ENCODE data around the gene MINPP1.

The MINPP1 gene

GRCh38 chr10:87519582-87519981 is 14.9 kb downstream of the MINPP1 start:
- DNase-seq (ENCODE audit: extremely low read depth in 1 of 2, low read depth in 1 of 2): no peak

DNA sequence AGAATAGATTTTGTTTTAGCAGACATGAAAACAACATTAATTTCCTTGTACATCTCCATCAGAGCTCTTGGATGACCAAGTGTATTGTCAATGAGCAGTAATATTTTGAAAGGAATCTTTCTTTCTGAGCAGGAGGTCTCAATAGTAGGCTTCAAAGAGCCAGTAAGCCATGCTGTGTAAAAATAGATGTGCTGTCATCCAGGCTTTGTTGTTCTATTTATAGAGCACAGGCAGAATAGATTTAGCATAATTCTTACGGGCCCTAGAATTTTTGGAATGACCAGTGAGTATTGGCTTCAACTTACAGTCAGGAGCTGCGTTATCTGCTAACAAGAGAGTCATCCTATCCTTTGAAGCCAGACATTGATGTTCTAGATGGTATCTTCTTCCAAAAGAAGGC is 19.0 kb downstream of the MINPP1 start:
- DNase-seq (ENCODE audit: extremely low read depth in 1 of 2, low read depth in 1 of 2): no peak

- DNase-seq (ENCODE audit: extremely low read depth in 1 of 2, low read depth in 1 of 2): no peak
Measured at GRCh38 chr10:87524296-87524695, 19.6 kb downstream of the MINPP1 start.

DNA sequence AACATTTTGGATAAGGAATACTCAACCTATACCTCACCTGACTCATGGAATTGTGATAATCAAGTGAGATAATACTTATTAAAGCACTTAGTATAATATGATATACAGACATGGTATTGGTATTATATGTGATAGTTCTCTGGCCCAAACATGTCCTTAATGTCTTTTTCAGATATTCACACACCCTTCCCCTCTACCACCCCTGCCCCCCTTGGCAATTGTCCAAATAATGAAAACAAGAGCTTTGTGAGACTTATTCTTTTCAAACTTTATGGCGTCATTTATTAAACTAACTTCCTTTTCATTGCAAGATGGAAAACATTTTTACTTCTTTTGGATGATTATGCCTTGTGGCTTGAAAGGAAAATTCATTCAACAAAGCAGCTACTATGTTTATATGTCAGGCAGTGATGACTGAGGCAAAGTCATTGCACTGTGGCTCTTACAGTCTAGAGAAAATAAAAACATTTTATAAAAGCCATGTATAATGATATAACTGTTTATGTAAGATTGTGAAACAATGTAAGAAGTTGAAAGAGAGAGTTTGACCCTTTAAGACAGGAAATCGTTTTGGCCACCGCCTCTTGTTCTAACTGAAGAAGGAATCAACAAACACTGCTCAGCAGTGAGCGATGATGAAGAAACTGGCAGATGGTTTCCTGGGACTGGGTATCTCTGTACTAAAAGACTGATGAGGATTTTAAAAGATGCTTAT is 27.4 kb downstream of the MINPP1 start:
- DNase-seq (ENCODE audit: extremely low read depth in 1 of 2, low read depth in 1 of 2): no peak

GRCh38 chr10:87532696-87533095 is 28.0 kb downstream of the MINPP1 start:
- DNase-seq (ENCODE audit: extremely low read depth in 1 of 2, low read depth in 1 of 2): no peak

DNA sequence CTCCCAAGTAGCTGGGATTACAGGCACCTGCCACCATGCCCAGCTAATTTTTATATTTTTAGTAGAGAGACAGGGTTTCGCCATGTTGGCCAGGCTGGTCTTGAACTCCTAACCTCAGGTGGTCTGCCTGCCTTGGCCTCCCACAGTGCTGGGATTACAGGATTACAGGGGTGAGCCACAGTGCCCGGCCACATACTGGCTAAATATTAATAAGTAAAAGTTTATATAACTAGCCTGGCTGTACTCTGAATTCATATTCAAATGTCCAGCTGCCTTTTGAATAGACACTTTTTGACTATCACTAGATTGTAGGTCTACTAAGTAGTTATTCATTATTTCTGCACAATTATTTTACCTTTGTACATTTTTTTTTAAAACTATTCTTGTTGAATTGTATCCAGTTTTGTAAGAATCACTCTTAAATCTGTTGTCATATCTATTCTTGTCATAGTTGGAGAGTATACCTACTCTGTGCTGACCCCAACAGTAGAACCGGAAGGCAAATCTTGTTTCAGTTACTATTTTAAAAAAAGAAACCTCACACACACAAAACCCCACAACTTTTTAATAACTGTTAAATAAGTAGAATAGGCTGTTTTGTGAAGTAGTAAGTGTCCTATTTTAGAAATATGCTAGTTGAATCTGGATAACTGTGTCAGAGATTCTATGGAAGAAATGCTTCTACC is 29.6 kb downstream of the MINPP1 start:
- DNase-seq (ENCODE audit: extremely low read depth in 1 of 2, low read depth in 1 of 2): no peak

GRCh38 chr10:87538092-87539015 is 33.7 kb downstream of the MINPP1 start:
- DNase-seq (ENCODE audit: extremely low read depth in 1 of 2, low read depth in 1 of 2): no peak

GRCh38 chr10:87541114-87541513 is 36.4 kb downstream of the MINPP1 start:
- DNase-seq (ENCODE audit: extremely low read depth in 1 of 2, low read depth in 1 of 2): no peak

- DNase-seq (ENCODE audit: extremely low read depth in 1 of 2, low read depth in 1 of 2): no peak
Measured at GRCh38 chr10:87544721-87545120, 40.0 kb downstream of the MINPP1 start.

DNA sequence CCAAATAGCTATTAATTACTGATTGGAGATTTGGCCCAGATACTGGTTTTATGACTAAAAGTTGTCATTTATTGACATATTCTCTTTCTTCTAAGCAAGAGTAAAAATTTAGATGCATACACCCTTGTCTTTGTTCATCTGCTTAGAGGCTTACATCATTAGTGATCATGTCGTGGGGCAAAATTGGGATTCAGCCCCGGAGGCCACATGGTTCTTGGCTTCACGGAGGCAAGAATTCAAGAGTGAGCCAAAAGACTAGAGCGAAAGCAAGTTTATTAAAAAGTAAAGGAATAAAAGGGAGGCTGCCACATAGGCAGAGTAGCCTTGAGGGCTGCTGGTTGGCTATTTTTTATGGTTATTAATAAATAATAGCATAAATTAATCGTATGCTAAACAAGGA is 41.1 kb downstream of the MINPP1 start:
- DNase-seq (ENCODE audit: extremely low read depth in 1 of 2, low read depth in 1 of 2): no peak

DNA sequence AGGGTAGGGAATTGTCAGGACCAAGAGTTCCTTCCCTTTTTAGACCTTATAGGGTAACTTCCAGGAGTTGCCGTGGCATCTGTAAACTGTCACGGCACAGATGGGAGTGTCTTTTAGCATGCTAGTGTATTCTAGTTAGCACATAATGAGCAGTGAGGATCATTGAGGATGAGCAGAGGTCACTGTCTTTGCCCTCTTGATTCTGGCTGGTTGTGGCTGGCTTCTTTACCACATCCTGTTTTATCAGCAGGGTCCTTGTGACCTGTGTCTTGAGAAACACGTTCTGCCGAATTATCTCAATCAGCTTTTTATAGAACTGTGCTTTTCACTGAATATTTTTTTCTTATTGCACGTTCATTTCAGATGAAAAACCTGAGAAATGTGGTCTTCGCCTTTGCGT is 41.5 kb downstream of the MINPP1 start:
- no peak for DNase-seq (ENCODE audit: extremely low read depth in 1 of 2, low read depth in 1 of 2)

DNA sequence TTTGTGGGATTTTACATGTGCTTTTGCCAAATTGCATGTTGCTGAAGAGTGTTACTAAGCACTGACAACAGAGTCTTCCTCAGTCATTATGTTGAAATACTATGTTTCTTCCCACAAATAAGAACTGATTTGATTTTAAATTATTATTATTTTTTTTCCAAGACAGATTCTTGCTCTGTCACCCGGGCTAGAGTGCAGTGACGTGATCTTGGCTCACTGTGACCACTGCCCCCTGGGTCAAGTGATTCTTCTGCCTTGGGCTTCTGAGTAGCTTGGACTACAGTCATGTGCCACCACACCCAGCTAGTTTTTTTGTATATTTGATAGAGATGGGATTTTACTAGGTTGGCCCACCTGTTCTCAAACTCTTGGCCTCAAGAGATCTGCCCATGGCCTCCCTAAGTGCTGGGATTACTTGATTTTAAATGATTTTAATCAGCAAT is 42.3 kb downstream of the MINPP1 start:
- DNase-seq (ENCODE audit: extremely low read depth in 1 of 2, low read depth in 1 of 2): no peak

DNA sequence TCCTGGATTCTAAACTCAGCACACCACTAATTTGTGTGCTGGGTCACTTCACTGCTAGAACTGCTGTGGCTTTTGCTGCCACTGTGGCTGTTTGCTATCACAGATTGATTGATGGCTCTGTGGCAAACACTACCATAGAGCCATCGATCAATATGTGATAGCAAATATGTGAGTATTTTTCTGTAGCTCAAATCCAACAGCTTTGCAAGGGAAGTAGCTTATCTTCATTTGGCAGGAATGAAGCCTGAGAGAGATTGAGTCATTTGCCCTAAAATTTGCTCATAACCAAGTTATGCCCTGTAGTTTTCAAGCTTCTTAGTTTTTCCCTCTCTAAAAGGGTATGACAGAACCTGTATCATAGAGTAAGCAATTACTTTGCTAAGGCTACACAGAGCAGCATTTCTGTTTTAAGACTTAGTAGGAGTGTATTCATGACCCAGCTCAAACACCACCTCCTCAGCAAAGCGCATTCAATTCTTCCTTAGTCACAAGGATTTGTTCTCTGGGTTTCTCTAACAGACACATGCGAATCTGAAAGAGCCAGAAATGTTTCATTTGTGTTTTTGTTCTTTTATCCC is 43.1 kb downstream of the MINPP1 start:
- no peak for DNase-seq (ENCODE audit: extremely low read depth in 1 of 2, low read depth in 1 of 2)

DNA sequence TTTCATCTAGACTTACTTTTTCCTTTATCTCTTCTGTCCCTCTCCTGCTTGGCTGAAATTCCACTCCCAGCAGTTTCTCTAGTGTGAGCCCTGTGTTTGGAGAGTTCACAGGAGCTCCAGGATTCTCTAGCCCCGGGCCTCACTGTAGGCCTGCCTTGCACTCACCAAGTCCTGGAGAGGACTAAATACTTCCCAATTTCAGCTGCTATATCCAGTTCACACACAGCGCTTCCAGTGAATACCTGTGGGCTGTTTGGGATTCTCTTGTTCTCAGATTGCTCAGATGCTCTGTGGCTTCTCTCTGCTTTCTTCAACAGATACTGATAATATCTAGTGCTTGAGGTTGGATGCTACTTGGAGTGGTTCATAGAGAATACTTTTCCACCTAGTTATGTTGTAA is 46.0 kb downstream of the MINPP1 start:
- no peak for DNase-seq (ENCODE audit: extremely low read depth in 1 of 2, low read depth in 1 of 2)

DNA sequence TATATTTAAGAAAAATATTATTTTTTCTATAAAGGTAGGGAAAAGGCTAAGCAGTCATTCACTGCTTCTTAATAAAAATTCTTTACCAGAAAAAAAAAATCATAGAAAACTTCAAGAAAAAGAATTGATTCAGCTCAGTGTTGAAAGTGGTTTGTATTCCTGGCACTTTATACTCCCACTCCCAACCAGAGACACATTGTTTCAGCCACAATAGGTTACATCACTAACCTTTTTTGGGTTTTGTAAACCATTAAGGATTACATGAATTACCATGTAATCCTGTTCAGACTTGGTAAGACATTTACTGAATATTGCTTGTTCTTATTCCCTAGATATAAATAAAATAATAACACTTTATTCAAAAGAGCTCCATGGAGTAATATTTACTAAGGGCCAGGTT is 46.6 kb downstream of the MINPP1 start:
- no peak for DNase-seq (ENCODE audit: extremely low read depth in 1 of 2, low read depth in 1 of 2)

GRCh38 chr10:87552248-87552929 is 47.7 kb downstream of the MINPP1 start:
- no peak for DNase-seq (ENCODE audit: extremely low read depth in 1 of 2, low read depth in 1 of 2)

DNA sequence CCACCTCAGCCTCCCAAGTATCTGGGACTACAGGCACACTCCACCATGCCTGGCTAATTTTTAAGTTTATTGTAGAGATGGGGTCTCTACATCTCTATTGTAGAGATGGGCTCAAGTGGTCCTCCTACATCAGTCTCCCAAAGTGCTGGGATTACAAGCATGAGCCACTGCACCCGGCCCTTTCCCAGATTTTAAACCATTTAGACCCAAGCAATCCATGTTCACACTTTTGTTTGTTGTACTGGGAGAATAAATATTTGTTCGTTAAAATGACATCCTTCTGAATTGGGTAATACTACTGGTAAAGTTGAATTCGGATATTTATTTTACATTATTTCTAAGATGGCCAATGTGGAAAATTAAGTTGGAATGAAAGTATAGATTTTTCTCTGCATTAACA is 52.7 kb downstream of the MINPP1 start:
- DNase-seq (ENCODE audit: extremely low read depth in 1 of 2, low read depth in 1 of 2): no peak

DNA sequence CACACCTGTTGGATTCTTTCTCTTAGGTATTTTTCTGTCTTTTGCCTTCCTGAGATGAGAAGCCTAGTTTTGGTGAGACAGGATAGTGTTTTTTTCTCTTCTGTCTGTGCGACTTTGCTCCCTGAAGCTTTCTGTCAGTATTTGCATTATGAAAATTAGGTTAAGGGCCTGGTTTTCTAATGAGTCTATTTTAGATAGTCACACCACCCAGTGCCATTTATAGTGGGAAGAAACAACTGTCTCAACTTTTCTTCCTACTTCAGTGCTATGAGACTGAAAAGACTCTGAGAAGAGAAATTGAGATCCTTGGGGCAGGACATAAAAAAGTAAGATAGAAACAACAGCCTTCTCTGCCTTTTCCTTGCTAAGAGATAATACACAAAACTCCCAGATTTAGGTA is 53.6 kb downstream of the MINPP1 start:
- DNase-seq (ENCODE audit: extremely low read depth in 1 of 2, low read depth in 1 of 2): no peak

- DNase-seq (ENCODE audit: extremely low read depth in 1 of 2, low read depth in 1 of 2): no peak
Measured at GRCh38 chr10:87559392-87559791, 54.7 kb downstream of the MINPP1 start.

- DNase-seq (ENCODE audit: extremely low read depth in 1 of 2, low read depth in 1 of 2): no peak
Measured at GRCh38 chr10:87560495-87561129, 55.9 kb downstream of the MINPP1 start.
